IMR-90 (cell line): ENCODE results near the gene CNTFR.

Source experiments
- BHLHE40 ChIP-seq: fragments of 150-350 bp; IDR thresholded peaks from 2 replicates; pipeline ENCODE4 v1.6.1; 2016; ENCODE audit warnings: mild to moderate bottlenecking, low read depth, low read length
- CEBPB ChIP-seq: IDR thresholded peaks from 2 replicates; pipeline ENCODE4 v1.6.1; 2012; ENCODE audit warnings: low read depth, low read length, improper control_type of control experiment
- CTCF ChIP-seq: conservative IDR thresholded peaks from 2 replicates; pipeline ENCODE4 v1.5.1; 2012; ENCODE audit warnings: mild to moderate bottlenecking, low read depth, low read length, improper control_type of control experiment
- ELK1 ChIP-seq: fragments of 150-350 bp; IDR thresholded peaks from 2 replicates; pipeline ENCODE4 v1.6.1; 2016; ENCODE audit warnings: low read depth, mild to moderate bottlenecking, low read length, moderate library complexity, borderline replicate concordance
- MAFK ChIP-seq: IDR thresholded peaks from 2 replicates; pipeline ENCODE4 v1.6.1; 2012; ENCODE audit warnings: low read depth, low read length, improper control_type of control experiment
- POLR2A ChIP-seq: IDR thresholded peaks from 2 replicates; pipeline ENCODE4 v1.6.1; 2012; ENCODE audit warnings: mild to moderate bottlenecking, low read depth, low read length
- RAD21 ChIP-seq: IDR thresholded peaks from 2 replicates; pipeline ENCODE4 v1.6.1; 2012; ENCODE audit warnings: low read length, improper control_type of control experiment
- RFX5 ChIP-seq: IDR thresholded peaks from 2 replicates; pipeline ENCODE4 v1.8.0; 2012; ENCODE audit warnings: low read depth, mild to moderate bottlenecking, low read length, moderate library complexity
- USF2 ChIP-seq: fragments of 150-350 bp; IDR thresholded peaks from 2 replicates; pipeline ENCODE4 v1.6.1; 2017; ENCODE audit warnings: mild to moderate bottlenecking, antibody characterized with exemption, low read length, low read depth

GRCh38 chr9:34550016-34550680 lies 39.4 kb downstream of the CNTFR start:
- TF ChIP-seq CTCF (no peak), RFX5 (no peak), CEBPB (no peak), POLR2A (no peak), MAFK (no peak), USF2 (no peak), RAD21 (no peak), BHLHE40 (no peak), ELK1 (no peak)
